GM23338 (cell line): ENCODE measurements around the gene ETV3. TPM values are rescaled to one million over a fixed set of nuclear protein-coding genes. Genes with fewer than 3 reads are reported as not detected.
A peak's percentile ranks its signal among the peaks of the same experiment; 100 is the strongest.

Experiments used
- ATAC-seq: fragments of 200-7000 bp; cut with Tn5 transposase; 3 replicates; pipeline ENCODE4 v1.9.1; 2020
- DNase-seq: peaks from one replicate; pipeline ENCODE4 v3.0.0-alpha.2; 2015; ENCODE audit warnings: low spot score
- H2AFZ ChIP-seq: fragments of 200-600 bp; sonication (generic); 2 replicates; pipeline ENCODE4 v1.8.0; 2016; ENCODE audit warnings: antibody characterized with exemption, mild to moderate bottlenecking, moderate library complexity
- H3F3A ChIP-seq: fragments of 200-600 bp; sonication (generic); replicated peaks from 2 replicates; pipeline ENCODE4 v1.8.0; 2017; ENCODE audit warnings: antibody characterized with exemption, mixed run types, low read depth
- H3K27ac ChIP-seq: fragments of 200-600 bp; sonication (generic); 2 replicates; pipeline ENCODE4 v1.6.1; 2016; ENCODE audit warnings: low read depth
- H3K27me3 ChIP-seq: fragments of 200-600 bp; sonication (generic); 2 replicates; pipeline ENCODE4 v1.8.0; 2016; ENCODE audit warnings: mild to moderate bottlenecking, mixed run types, moderate library complexity; ENCODE audit not compliant: insufficient read depth
- H3K36me3 ChIP-seq: fragments of 200-600 bp; sonication (generic); 2 replicates; pipeline ENCODE4 v1.8.0; 2016; ENCODE audit warnings: mild to moderate bottlenecking; ENCODE audit not compliant: insufficient read depth
- H3K4me1 ChIP-seq: fragments of 200-600 bp; sonication (generic); 2 replicates; pipeline ENCODE4 v1.8.0; 2016; ENCODE audit warnings: mild to moderate bottlenecking, moderate library complexity; ENCODE audit not compliant: insufficient read depth
- H3K4me2 ChIP-seq: fragments of 200-600 bp; sonication (generic); 2 replicates; pipeline ENCODE4 v1.7.1; 2017; ENCODE audit warnings: mixed run types
- H3K4me3 ChIP-seq: fragments of 200-600 bp; sonication (generic); 2 replicates; pipeline ENCODE4 v1.6.1; 2016; ENCODE audit warnings: mixed run types
- H3K79me2 ChIP-seq: fragments of 200-600 bp; sonication (generic); replicated peaks from 2 replicates; pipeline ENCODE4 v1.8.0; 2017; ENCODE audit warnings: mild to moderate bottlenecking; ENCODE audit not compliant: insufficient read depth
- H3K9me2 ChIP-seq: fragments of 200-600 bp; sonication (generic); 2 replicates; pipeline ENCODE4 v1.8.0; 2017; ENCODE audit not compliant: insufficient read depth
- H4K20me1 ChIP-seq: fragments of 200-600 bp; sonication (generic); replicated peaks from 2 replicates; pipeline ENCODE4 v1.8.0; 2017; ENCODE audit warnings: mild to moderate bottlenecking; ENCODE audit not compliant: insufficient read depth
- H3K27ac Mint-ChIP-seq: 2 replicates; pipeline ENCODE4 v1.8.0; 2020; ENCODE audit warnings: inconsistent platforms, mild to moderate bottlenecking, moderate library complexity, mixed read lengths
- H3K27me3 Mint-ChIP-seq: 3 replicates; pipeline ENCODE4 v1.8.0; 2022; ENCODE audit warnings: low read depth, mild to moderate bottlenecking, moderate library complexity, mixed read lengths, inconsistent platforms; ENCODE audit not compliant: insufficient read depth, poor library complexity
- H3K36me3 Mint-ChIP-seq: 3 replicates; pipeline ENCODE4 v1.8.0; 2021; ENCODE audit warnings: low read depth, mild to moderate bottlenecking, inconsistent platforms, moderate library complexity, mixed read lengths
- H3K4me1 Mint-ChIP-seq: 3 replicates; pipeline ENCODE4 v1.8.0; 2020; ENCODE audit warnings: mild to moderate bottlenecking, inconsistent platforms, mixed read lengths
- H3K4me3 Mint-ChIP-seq: 3 replicates; pipeline ENCODE4 v1.8.0; 2021; ENCODE audit warnings: moderate library complexity, mild to moderate bottlenecking, inconsistent platforms, mixed read lengths
- H3K9me3 Mint-ChIP-seq: 3 replicates; pipeline ENCODE4 v1.8.0; 2020; ENCODE audit warnings: moderate library complexity, mild to moderate bottlenecking, inconsistent platforms, mixed read lengths
- CREB1 ChIP-seq: fragments of 250-450 bp; sonication (Bioruptor Pico); IDR thresholded peaks from 2 replicates; pipeline ENCODE4 v1.5.0; 2020; ENCODE audit warnings: low read depth, mild to moderate bottlenecking, moderate library complexity
- EZH2 ChIP-seq: fragments of 200-600 bp; sonication (generic); IDR thresholded peaks from one replicate; pipeline ENCODE4 v1.8.0; 2017; ENCODE audit warnings: antibody characterized with exemption, mild to moderate bottlenecking, low read depth; ENCODE audit not compliant: unreplicated experiment
- EZH2phosphoT487 ChIP-seq: fragments of 200-600 bp; sonication (generic); IDR thresholded peaks from one replicate; pipeline ENCODE4 v1.8.1; 2018; ENCODE audit warnings: antibody characterized with exemption; ENCODE audit not compliant: unreplicated experiment
- JUNB ChIP-seq: IDR thresholded peaks from one replicate; pipeline ENCODE4 v1.6.1; 2016; ENCODE audit warnings: antibody characterized with exemption; ENCODE audit not compliant: unreplicated experiment
- ZNF114 ChIP-seq: fragments of 250-450 bp; sonication (Bioruptor Pico); IDR thresholded peaks from 2 replicates; pipeline ENCODE4 v1.5.0; 2020; ENCODE audit warnings: mild to moderate bottlenecking, moderate library complexity
- ZNF331 ChIP-seq: fragments of 250-450 bp; sonication (Bioruptor Pico); IDR thresholded peaks from 2 replicates; pipeline ENCODE4 v1.5.0; 2020; ENCODE audit warnings: low read depth, mild to moderate bottlenecking, moderate library complexity
- polyA plus RNA-seq: library from polyadenylated mRNA; unstranded; fragments of >200 nt; fragmentation: Nextera tagmentation; extraction: Ambion mirVana; gene quantifications from 2 replicates; pipeline ENCODE4 v1.2.1, GENCODE V29; 2016
- total RNA-seq: library from RNA; depleted of rRNA; stranded (reverse); fragments of >200 nt; shearing (Covaris generic); gene quantifications from 2 replicates; pipeline ENCODE4 v1.2.3, GENCODE V29; 2014
- TF ChIP-seq, protein P1 (sequence below): IDR thresholded peaks from one replicate; pipeline ENCODE4 v1.6.1; 2018; ENCODE audit warnings: antibody characterized with exemption; ENCODE audit not compliant: unreplicated experiment
- TF ChIP-seq, protein P2 (sequence below): IDR thresholded peaks from 2 replicates; pipeline ENCODE4 v1.6.1; 2016; ENCODE audit warnings: antibody characterized with exemption

ETV3 gene
- total and polyA plus RNA-seq, 2 experiments from 2014 or later = 8.1 to 19.6 TPM

DNA sequence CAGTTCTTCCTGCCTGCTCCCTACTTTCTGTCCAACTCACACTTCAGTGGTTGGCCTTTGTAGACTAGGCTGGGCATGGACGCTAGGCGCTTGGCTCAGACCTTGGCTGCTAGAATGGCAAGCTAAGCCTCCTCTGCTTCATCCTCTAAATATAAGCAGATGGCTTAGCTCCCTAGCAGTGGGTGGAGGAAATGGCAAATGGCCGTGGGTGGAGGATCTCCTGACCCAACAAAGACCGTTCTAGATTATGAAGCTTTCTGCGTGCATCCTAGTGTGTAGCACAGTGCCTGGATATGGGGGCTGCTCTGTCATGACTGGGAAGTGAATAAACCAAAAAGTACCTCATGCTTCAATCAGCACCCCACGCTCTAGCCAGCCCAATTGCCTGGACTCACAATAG lies 28.2 kb downstream of the ETV3 start:
- no peak overlapping the region for H3K4me3 ChIP-seq
- ATAC-seq (no peak), DNase-seq (no peak)
- H3K27ac ChIP-seq = no peak overlapping the region
- H3K9me2 ChIP-seq = no peaks in the 10 kb centered on the region
- TF ChIP-seq, protein P1, sequence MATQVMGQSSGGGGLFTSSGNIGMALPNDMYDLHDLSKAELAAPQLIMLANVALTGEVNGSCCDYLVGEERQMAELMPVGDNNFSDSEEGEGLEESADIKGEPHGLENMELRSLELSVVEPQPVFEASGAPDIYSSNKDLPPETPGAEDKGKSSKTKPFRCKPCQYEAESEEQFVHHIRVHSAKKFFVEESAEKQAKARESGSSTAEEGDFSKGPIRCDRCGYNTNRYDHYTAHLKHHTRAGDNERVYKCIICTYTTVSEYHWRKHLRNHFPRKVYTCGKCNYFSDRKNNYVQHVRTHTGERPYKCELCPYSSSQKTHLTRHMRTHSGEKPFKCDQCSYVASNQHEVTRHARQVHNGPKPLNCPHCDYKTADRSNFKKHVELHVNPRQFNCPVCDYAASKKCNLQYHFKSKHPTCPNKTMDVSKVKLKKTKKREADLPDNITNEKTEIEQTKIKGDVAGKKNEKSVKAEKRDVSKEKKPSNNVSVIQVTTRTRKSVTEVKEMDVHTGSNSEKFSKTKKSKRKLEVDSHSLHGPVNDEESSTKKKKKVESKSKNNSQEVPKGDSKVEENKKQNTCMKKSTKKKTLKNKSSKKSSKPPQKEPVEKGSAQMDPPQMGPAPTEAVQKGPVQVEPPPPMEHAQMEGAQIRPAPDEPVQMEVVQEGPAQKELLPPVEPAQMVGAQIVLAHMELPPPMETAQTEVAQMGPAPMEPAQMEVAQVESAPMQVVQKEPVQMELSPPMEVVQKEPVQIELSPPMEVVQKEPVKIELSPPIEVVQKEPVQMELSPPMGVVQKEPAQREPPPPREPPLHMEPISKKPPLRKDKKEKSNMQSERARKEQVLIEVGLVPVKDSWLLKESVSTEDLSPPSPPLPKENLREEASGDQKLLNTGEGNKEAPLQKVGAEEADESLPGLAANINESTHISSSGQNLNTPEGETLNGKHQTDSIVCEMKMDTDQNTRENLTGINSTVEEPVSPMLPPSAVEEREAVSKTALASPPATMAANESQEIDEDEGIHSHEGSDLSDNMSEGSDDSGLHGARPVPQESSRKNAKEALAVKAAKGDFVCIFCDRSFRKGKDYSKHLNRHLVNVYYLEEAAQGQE = no peak
- TF ChIP-seq EZH2 (no peak), JUNB (no peak), CREB1 (CRISPR knock-in tag) (no peak), ZNF331 (CRISPR knock-in tag) (no peak), ZNF114 (CRISPR knock-in tag) (no peak)
- TF ChIP-seq, protein P2, sequence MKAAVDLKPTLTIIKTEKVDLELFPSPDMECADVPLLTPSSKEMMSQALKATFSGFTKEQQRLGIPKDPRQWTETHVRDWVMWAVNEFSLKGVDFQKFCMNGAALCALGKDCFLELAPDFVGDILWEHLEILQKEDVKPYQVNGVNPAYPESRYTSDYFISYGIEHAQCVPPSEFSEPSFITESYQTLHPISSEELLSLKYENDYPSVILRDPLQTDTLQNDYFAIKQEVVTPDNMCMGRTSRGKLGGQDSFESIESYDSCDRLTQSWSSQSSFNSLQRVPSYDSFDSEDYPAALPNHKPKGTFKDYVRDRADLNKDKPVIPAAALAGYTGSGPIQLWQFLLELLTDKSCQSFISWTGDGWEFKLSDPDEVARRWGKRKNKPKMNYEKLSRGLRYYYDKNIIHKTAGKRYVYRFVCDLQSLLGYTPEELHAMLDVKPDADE = no peak
- no peak overlapping the region for H3K4me3 Mint-ChIP-seq
- H3K4me1 ChIP-seq = peaks cover 45% of the 10 kb centered on the region
- no peak overlapping the region for H3K4me2 ChIP-seq
- peaks cover 58% of the 10 kb centered on the region for H3K4me1 Mint-ChIP-seq
- peaks cover 6% of the 10 kb centered on the region; the same call in 1 of the 2 replicates for H3F3A ChIP-seq
- H2AFZ ChIP-seq = no peak overlapping the region
- no peaks in the 10 kb centered on the region; the same call in 1 of the 3 replicates for H3K9me3 Mint-ChIP-seq
- no peaks in the 10 kb centered on the region; the same call in 2 of the 3 replicates for H3K36me3 Mint-ChIP-seq
- H3K27me3 ChIP-seq = peaks cover 12% of the 10 kb centered on the region
- H3K36me3 ChIP-seq = no peaks in the 10 kb centered on the region
- H3K27me3 Mint-ChIP-seq = peaks cover 26% of the 10 kb centered on the region
- H3K79me2 ChIP-seq = no peaks in the 10 kb centered on the region
- no peak overlapping the region for H3K27ac Mint-ChIP-seq
- H4K20me1 ChIP-seq = no peaks in the 10 kb centered on the region

DNA sequence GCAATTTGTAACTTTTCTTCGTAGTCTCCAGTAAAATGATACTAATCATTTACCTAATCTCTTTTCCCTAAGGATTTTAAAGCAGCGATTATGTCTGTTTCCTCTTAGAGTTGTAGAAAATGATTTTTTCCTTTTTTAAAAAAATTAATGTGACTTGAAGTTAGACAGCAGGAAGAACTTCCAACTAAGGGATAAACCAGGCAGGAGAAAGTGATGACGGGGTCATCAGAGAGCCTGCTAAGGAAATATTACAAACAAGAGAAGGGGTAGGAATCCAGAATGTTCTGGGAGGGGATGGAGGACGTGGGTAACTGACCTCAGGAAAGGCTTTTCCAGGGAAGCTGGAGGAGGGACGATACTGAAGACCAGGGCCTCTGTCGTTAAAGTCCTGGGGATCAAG lies 29.7 kb downstream of the ETV3 start:
- H3F3A ChIP-seq = no peaks in the 10 kb centered on the region
- H3K27ac ChIP-seq = no peak overlapping the region
- H4K20me1 ChIP-seq = no peaks in the 10 kb centered on the region
- H3K27me3 Mint-ChIP-seq = peaks cover 23% of the 10 kb centered on the region
- H3K79me2 ChIP-seq = no peaks in the 10 kb centered on the region
- no peaks in the 10 kb centered on the region for H3K36me3 ChIP-seq
- DNase-seq (no peak), ATAC-seq (no peak)
- TF ChIP-seq EZH2phosphoT487 (no peak), ZNF114 (CRISPR knock-in tag) (no peak), ZNF331 (CRISPR knock-in tag) (no peak)
- no peaks in the 10 kb centered on the region for H3K9me2 ChIP-seq
- H3K27ac Mint-ChIP-seq = no peak overlapping the region
- H3K4me3 Mint-ChIP-seq = no peak overlapping the region
- peaks cover 47% of the 10 kb centered on the region for H3K4me1 Mint-ChIP-seq
- H3K4me3 ChIP-seq = no peak overlapping the region
- H3K4me2 ChIP-seq = no peak overlapping the region
- H3K9me3 Mint-ChIP-seq = no peaks in the 10 kb centered on the region; the same call in 1 of the 3 replicates
- H2AFZ ChIP-seq = peak overlapping the region; percentile 53; the same call in 1 of the 2 replicates
- H3K4me1 ChIP-seq = peaks cover 33% of the 10 kb centered on the region
- H3K27me3 ChIP-seq = peaks cover 12% of the 10 kb centered on the region
- no peaks in the 10 kb centered on the region; the same call in 2 of the 3 replicates for H3K36me3 Mint-ChIP-seq
